Fibroblast of villous mesenchyme (primary cell): ENCODE data around the gene SLC5A5. TPM values are rescaled to one million over a fixed set of nuclear protein-coding genes. Genes with fewer than 3 reads are reported as not detected.

Experiments
- DNase-seq: peaks from one replicate; pipeline ENCODE4 v3.0.0-alpha.2; 2010; ENCODE audit warnings: low read depth
- H3K4me3 ChIP-seq: 2 replicates; pipeline ENCODE4 v1.5.1; 2011; ENCODE audit warnings: low read depth, mild to moderate bottlenecking, low read length
- total RNA-seq: library from RNA; depleted of rRNA; stranded (reverse); fragments of >200 nt; gene quantifications from 2 replicates; pipeline ENCODE4 v1.2.3, GENCODE V29; 2012
- TF ChIP-seq, protein P1 (sequence below): IDR thresholded peaks from 2 replicates; pipeline ENCODE4 v1.5.1; 2012; ENCODE audit warnings: low read depth, mild to moderate bottlenecking, low read length; ENCODE audit not compliant: insufficient read depth

SLC5A5 gene
- not detected in 2 replicates for total RNA-seq

DNA sequence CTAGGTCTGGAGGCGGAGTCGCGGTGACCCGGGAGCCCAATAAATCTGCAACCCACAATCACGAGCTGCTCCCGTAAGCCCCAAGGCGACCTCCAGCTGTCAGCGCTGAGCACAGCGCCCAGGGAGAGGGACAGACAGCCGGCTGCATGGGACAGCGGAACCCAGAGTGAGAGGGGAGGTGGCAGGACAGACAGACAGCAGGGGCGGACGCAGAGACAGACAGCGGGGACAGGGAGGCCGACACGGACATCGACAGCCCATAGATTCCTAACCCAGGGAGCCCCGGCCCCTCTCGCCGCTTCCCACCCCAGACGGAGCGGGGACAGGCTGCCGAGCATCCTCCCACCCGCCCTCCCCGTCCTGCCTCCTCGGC is at the start of gene SLC5A5:
TSS of gene SLC5A5 (plus strand) at position 68 of the 373 bp plus-strand sequence. CDS start 375 bp downstream, outside the sequence.
- TF ChIP-seq, protein P1, sequence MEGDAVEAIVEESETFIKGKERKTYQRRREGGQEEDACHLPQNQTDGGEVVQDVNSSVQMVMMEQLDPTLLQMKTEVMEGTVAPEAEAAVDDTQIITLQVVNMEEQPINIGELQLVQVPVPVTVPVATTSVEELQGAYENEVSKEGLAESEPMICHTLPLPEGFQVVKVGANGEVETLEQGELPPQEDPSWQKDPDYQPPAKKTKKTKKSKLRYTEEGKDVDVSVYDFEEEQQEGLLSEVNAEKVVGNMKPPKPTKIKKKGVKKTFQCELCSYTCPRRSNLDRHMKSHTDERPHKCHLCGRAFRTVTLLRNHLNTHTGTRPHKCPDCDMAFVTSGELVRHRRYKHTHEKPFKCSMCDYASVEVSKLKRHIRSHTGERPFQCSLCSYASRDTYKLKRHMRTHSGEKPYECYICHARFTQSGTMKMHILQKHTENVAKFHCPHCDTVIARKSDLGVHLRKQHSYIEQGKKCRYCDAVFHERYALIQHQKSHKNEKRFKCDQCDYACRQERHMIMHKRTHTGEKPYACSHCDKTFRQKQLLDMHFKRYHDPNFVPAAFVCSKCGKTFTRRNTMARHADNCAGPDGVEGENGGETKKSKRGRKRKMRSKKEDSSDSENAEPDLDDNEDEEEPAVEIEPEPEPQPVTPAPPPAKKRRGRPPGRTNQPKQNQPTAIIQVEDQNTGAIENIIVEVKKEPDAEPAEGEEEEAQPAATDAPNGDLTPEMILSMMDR, result no peak
- H3K4me3 ChIP-seq, result no peak within 1 kb of the TSS
- DNase-seq, result no peak

DNA sequence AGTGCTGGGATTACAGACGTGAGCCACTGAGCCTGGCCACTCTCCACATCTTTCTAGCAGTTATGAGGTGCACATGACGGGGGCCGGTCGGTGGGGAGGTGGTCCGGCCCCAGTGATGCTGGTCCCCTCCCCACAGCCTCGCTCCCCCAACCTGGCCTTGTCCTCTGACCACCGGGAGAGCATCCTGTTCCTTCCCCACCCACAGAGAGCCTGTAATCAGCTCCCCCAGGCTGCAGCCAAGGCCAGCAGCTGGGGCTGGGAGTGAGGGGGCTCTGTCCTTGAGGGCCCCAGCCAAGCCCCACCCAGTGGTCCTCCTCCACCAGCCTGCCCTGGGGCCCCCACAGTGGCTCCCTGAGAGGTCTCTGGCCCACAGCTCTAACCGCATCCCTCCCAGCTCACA is 47.4 kb upstream of the SLC5A5 start:
- no peak overlapping the region for H3K4me3 ChIP-seq
- TF ChIP-seq, protein P1, result no peak
- no peak for DNase-seq

DNA sequence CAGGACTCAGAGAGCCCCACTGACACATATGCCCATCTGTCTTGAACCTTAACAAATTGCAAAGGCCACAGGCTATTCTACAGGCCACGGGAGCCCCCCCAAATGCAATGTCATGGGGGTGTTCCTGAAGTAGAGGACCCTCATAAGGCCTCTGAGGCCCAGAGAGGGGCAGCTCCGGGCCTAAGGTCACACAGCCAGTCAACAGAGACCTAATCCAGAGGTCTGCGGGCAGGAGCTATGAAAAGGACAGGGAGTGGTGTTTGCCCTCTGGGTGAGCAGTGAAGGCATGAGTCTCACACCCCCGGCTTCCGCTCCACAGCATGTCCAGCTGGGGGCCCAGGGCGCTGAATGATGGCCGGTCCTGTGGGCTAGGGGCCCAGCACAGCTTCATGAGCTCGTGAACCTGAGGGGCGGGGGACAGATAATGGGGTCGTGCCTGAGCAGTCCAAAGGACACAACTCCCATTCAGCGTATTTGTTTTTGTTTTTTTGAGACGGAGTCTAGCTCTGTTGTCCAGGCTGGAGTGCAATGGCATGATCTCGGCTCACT is 45.2 kb upstream of the SLC5A5 start:
- H3K4me3 ChIP-seq, result no peak overlapping the region
- DNase-seq, result no peak
- TF ChIP-seq, protein P1, result no peak

DNA sequence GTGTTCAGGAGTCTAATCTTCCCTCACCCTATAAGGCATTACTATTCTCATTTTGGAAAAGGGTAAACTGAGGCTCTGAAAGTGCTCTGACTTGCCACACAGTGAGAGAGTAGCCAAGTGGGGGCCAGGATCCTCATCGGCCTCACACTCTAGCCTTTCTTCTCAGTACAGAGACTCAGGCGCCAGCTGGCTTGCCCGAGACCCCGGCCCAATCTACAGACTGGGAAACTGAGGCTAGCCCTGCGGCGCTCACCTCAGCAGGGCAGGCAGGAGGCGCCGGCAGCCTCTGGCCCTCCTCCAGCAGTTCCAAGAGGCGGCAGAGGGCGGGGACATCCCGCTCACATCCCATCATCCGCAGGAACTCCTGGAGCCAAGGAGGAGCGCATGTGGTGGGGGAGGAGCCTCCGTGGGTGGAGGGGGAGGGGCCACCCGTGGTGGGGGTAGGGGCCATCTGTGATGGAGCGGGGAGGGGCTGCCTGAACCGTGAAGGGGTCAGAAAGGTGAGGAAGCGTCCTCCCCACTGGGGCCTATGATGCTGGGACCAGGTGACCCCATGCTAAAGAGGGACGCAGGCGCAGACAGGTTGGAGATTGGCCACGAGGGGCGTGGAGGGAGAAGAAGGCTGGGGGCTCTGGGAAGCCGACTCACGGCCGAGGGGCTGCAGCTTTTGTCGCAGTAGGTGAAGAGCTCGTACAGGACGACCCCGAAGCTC is 41.7 kb upstream of the SLC5A5 start:
- H3K4me3 ChIP-seq, result no peak overlapping the region
- no peak for DNase-seq
- TF ChIP-seq, protein P1, result no peak

DNA sequence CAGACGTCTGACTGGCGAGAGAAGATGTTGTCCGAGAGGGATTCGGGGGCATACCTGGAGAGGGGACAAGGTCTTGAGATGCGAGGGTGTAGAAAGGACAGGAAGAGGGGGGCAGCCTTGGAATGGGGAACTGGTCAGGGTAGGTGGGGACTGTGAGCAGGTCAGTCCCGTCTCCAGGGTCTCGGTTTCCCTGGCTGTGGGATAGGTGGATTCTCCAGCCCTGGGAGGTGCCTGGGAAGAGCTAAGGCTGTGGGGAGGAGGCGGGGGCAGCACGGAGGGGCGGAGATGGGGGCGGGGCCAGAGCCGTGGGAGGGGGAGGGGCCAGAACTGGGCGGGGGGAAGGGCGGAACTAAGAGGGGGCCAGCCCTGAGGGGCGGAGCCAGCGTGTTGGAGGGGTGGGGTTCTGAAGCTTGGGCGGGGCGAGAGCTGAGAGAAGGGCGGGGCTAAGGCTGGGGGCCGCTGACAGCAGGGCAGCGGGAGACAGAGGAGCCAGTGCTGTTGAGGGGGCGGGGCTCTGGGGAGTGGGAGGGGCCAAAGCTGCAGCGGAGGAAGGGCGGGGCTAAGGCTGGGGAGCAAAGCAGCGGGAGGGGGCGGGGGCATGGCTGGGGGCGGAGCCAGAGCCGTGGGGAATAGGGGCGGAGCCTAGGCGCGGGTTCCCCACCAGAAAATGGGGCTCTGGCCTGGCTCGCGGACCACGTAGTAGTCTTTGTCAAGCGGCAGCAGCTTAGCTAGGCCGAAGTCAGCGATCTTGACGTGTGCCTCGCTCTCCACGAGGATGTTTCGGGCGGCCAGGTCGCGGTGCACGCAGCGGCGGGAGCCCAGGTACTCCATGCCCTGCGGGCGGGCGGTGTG is 41.0 kb upstream of the SLC5A5 start:
- H3K4me3 ChIP-seq, result no peak overlapping the region
- DNase-seq, result peak; percentile 28
- TF ChIP-seq, protein P1, result no peak

DNA sequence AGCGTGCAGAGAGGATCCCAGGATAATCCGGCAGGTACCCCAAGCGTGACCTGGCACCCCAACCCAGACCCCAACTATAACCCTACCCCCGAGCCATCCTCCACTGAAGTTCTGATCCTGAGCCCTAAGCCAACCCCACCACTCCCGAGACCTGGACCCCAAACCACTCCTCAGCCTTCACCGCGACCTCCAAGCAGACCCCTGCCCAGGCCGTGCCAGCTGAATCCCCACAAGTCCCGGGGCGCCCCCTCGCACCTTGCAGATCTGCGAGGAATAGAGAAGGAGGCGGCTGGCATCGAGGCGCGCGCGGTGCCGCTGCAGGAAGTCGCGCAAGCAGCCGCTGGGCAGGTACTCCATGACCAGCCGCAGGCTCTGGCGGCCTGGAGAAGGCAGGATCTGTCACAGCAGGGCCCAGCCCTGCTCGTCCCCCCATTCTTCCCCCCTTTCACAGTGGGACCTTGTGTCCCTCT is 40.3 kb upstream of the SLC5A5 start:
- no peak for DNase-seq
- TF ChIP-seq, protein P1, result no peak
- H3K4me3 ChIP-seq, result no peak overlapping the region
